ENCODE measurements around the gene GMNN. TPM values are rescaled to one million over a fixed set of nuclear protein-coding genes. Genes with fewer than 3 reads are reported as not detected.

Gene GMNN
- total RNA-seq, 1 experiment from 2014 or later, result 111 TPM

GRCh38 chr6:24827970-24828369, 53.2 kb downstream of the GMNN start:
- ChIA-PET POLR2A (ENCODE audit: low non-redundant PET) (no interaction called here), CTCF (no interaction called here)
- Histone ChIP-seq H3K9me3 (ENCODE audit: low read depth, low read length, poor library complexity, severe bottlenecking) (no peaks in the 10 kb centered on the region), H3K36me3 (ENCODE audit: insufficient read depth, low read length, poor library complexity, severe bottlenecking) (no peaks in the 10 kb centered on the region), H3K4me3 (ENCODE audit: low read depth, low read length, poor library complexity, severe bottlenecking) (no peak overlapping the region), H3K27me3 (replicated peaks; ENCODE audit: insufficient read depth, low read depth, low read length, poor library complexity) (no peaks in the 10 kb centered on the region), H3K27ac (ENCODE audit: low read depth, low read length, poor library complexity, severe bottlenecking) (no peak overlapping the region), H3K4me1 (ENCODE audit: insufficient read depth, low read length, poor library complexity, severe bottlenecking) (no peaks in the 10 kb centered on the region)
- BruUV-seq (replicated peaks), result no TSS peak
- TF ChIP-seq EZH2 (IDR thresholded peaks at IDR 0.05; ENCODE audit: borderline replicate concordance, low read depth, low read length, poor library complexity, severe bottlenecking) (no peak), CTCF (conservative IDR thresholded peaks at IDR 0.05; ENCODE audit: low read depth, low read length) (no peak)
- DNase-seq (ENCODE audit: low spot score), result no peak
- intact Hi-C loops (cut with micrococcal nuclease; ENCODE audit: unreplicated experiment), result no loop called here

GRCh38 chr6:24829657-24830056, 54.9 kb downstream of the GMNN start:
- no peak for DNase-seq (ENCODE audit: low spot score)
- Histone ChIP-seq H3K27ac (ENCODE audit: low read depth, low read length, poor library complexity, severe bottlenecking) (no peak overlapping the region), H3K4me3 (ENCODE audit: low read depth, low read length, poor library complexity, severe bottlenecking) (no peak overlapping the region), H3K4me1 (ENCODE audit: insufficient read depth, low read length, poor library complexity, severe bottlenecking) (no peaks in the 10 kb centered on the region), H3K36me3 (ENCODE audit: insufficient read depth, low read length, poor library complexity, severe bottlenecking) (no peaks in the 10 kb centered on the region), H3K9me3 (ENCODE audit: low read depth, low read length, poor library complexity, severe bottlenecking) (no peaks in the 10 kb centered on the region), H3K27me3 (replicated peaks; ENCODE audit: insufficient read depth, low read depth, low read length, poor library complexity) (no peaks in the 10 kb centered on the region)
- TF ChIP-seq EZH2 (IDR thresholded peaks at IDR 0.05; ENCODE audit: borderline replicate concordance, low read depth, low read length, poor library complexity, severe bottlenecking) (no peak), CTCF (conservative IDR thresholded peaks at IDR 0.05; ENCODE audit: low read depth, low read length) (0 out of 2 replicates have a peak, but pooled peaks have one; percentile 12)
- ChIA-PET POLR2A (ENCODE audit: low non-redundant PET) (no interaction called here), CTCF (interaction anchor here (0.9 kb wide), 1 partner anchor 26 kb away, joined by 4 read pairs; no protein-coding TSS in a partner anchor)
- no TSS peak for BruUV-seq (replicated peaks)
- intact Hi-C loops (cut with micrococcal nuclease; ENCODE audit: unreplicated experiment), result no loop called here

GRCh38 chr6:24831771-24832716, 57.3 kb downstream of the GMNN start:
- Histone ChIP-seq H3K4me3 (ENCODE audit: low read depth, low read length, poor library complexity, severe bottlenecking) (no peak overlapping the region), H3K9me3 (ENCODE audit: low read depth, low read length, poor library complexity, severe bottlenecking) (no peaks in the 10 kb centered on the region), H3K4me1 (ENCODE audit: insufficient read depth, low read length, poor library complexity, severe bottlenecking) (peaks cover 3% of the 10 kb centered on the region), H3K36me3 (ENCODE audit: insufficient read depth, low read length, poor library complexity, severe bottlenecking) (no peaks in the 10 kb centered on the region), H3K27me3 (replicated peaks; ENCODE audit: insufficient read depth, low read depth, low read length, poor library complexity) (no peaks in the 10 kb centered on the region), H3K27ac (ENCODE audit: low read depth, low read length, poor library complexity, severe bottlenecking) (no peak overlapping the region)
- intact Hi-C loops (cut with micrococcal nuclease; ENCODE audit: unreplicated experiment), result no loop called here
- ChIA-PET CTCF (interaction anchor here (0.9 kb wide), 1 partner anchor 24 kb away, joined by 3 read pairs; no protein-coding TSS in a partner anchor), POLR2A (ENCODE audit: low non-redundant PET) (no interaction called here)
- TF ChIP-seq CTCF (conservative IDR thresholded peaks at IDR 0.05; ENCODE audit: low read depth, low read length), result no peak
- no peak for TF ChIP-seq EZH2 (IDR thresholded peaks at IDR 0.05; ENCODE audit: borderline replicate concordance, low read depth, low read length, poor library complexity, severe bottlenecking)
- DNase-seq (ENCODE audit: low spot score), result no peak
- BruUV-seq (replicated peaks), result no TSS peak
